HUES64 (cell line): ENCODE data around the gene RFX6.

ENCODE experiments used
- H3K27ac ChIP-seq: 2 replicates; pipeline ENCODE4 v1.7.0; 2013; ENCODE audit warnings: low read depth, low read length, inconsistent platforms
- H3K27me3 ChIP-seq: 2 replicates; pipeline ENCODE4 v1.6.1; 2013; ENCODE audit warnings: mild to moderate bottlenecking, low read length; ENCODE audit not compliant: insufficient read depth
- H3K36me3 ChIP-seq: 2 replicates; pipeline ENCODE4 v1.6.1; 2013; ENCODE audit warnings: mild to moderate bottlenecking, low read length; ENCODE audit not compliant: insufficient read depth
- H3K4me1 ChIP-seq: 2 replicates; pipeline ENCODE4 v1.6.1; 2013; ENCODE audit warnings: mild to moderate bottlenecking, low read length, moderate library complexity; ENCODE audit not compliant: insufficient read depth
- H3K4me3 ChIP-seq: 2 replicates; pipeline ENCODE4 v1.5.1; 2013; ENCODE audit warnings: mild to moderate bottlenecking, low read length, moderate library complexity
- H3K9ac ChIP-seq: 2 replicates; pipeline ENCODE4 v1.6.1; 2013; ENCODE audit warnings: mild to moderate bottlenecking, low read depth, low read length
- H3K9me3 ChIP-seq: 2 replicates; pipeline ENCODE4 v1.6.1; 2013; ENCODE audit warnings: low read depth, low read length; ENCODE audit not compliant: insufficient read depth
- WGBS: fragments of 150-250, 120-280 bp; methylation state at CpG from one replicate; pipeline ENCODE4 v1.1.7; 2013; ENCODE audit warnings: missing lambda C conversion rate; 5-methylcytosine and 5-hydroxymethylcytosine counted together

Gene RFX6

GRCh38 chr6:116895935-116896334 lies 18.9 kb downstream of the RFX6 start:
- Histone ChIP-seq H3K4me3 (no peak overlapping the region), H3K9ac (no peak overlapping the region), H3K27ac (no peak overlapping the region), H3K36me3 (no peaks in the 10 kb centered on the region), H3K4me1 (no peaks in the 10 kb centered on the region), H3K9me3 (no peaks in the 10 kb centered on the region), H3K27me3 (no peaks in the 10 kb centered on the region)
- 100% methylated on average over 2 of the region's 2 CpGs for WGBS

GRCh38 chr6:116902634-116903033 lies 25.6 kb downstream of the RFX6 start:
- Histone ChIP-seq H3K9me3 (no peaks in the 10 kb centered on the region), H3K36me3 (no peaks in the 10 kb centered on the region), H3K27me3 (no peaks in the 10 kb centered on the region), H3K4me3 (no peak overlapping the region), H3K4me1 (no peaks in the 10 kb centered on the region), H3K9ac (no peak overlapping the region), H3K27ac (no peak overlapping the region)
- 90% methylated on average over 3 of the region's 3 CpGs for WGBS

GRCh38 chr6:116922853-116923548 lies 46.0 kb downstream of the RFX6 start:
- Histone ChIP-seq H3K27me3 (no peaks in the 10 kb centered on the region), H3K9me3 (no peaks in the 10 kb centered on the region), H3K4me3 (no peak overlapping the region), H3K9ac (no peak overlapping the region), H3K27ac (no peak overlapping the region), H3K36me3 (no peaks in the 10 kb centered on the region), H3K4me1 (no peaks in the 10 kb centered on the region)
- 100% methylated on average over 3 of the region's 4 CpGs for WGBS

- Histone ChIP-seq H3K27me3 (no peaks in the 10 kb centered on the region), H3K9ac (no peak overlapping the region), H3K4me3 (no peak overlapping the region), H3K9me3 (no peaks in the 10 kb centered on the region), H3K36me3 (no peaks in the 10 kb centered on the region), H3K4me1 (no peaks in the 10 kb centered on the region), H3K27ac (no peak overlapping the region)
- WGBS, result 89% methylated on average over 2 of the region's 2 CpGs
Observed at GRCh38 chr6:116924245-116924644, 47.2 kb downstream of the RFX6 start.

- Histone ChIP-seq H3K9ac (no peak overlapping the region), H3K27me3 (no peaks in the 10 kb centered on the region), H3K9me3 (no peaks in the 10 kb centered on the region), H3K4me1 (no peaks in the 10 kb centered on the region), H3K36me3 (no peaks in the 10 kb centered on the region), H3K27ac (no peak overlapping the region), H3K4me3 (no peak overlapping the region)
- 93% methylated on average over 10 of the region's 10 CpGs for WGBS
Observed at GRCh38 chr6:116925088-116925794, 48.2 kb downstream of the RFX6 start.

- H3K36me3 ChIP-seq, result no peaks in the 10 kb centered on the region
- H3K27ac ChIP-seq, result no peak overlapping the region
- H3K4me3 ChIP-seq, result no peak overlapping the region
- 64% methylated on average over 6 of the region's 6 CpGs for WGBS
- no peaks in the 10 kb centered on the region for H3K27me3 ChIP-seq
- no peak overlapping the region for H3K9ac ChIP-seq
- no peaks in the 10 kb centered on the region for H3K4me1 ChIP-seq
- H3K9me3 ChIP-seq, result no peaks in the 10 kb centered on the region
Observed at GRCh38 chr6:116928677-116929076, 51.6 kb downstream of the RFX6 start.

- H3K27ac ChIP-seq, result no peak overlapping the region
- H3K27me3 ChIP-seq, result no peaks in the 10 kb centered on the region
- no peak overlapping the region for H3K4me3 ChIP-seq
- H3K9me3 ChIP-seq, result no peaks in the 10 kb centered on the region
- H3K4me1 ChIP-seq, result no peaks in the 10 kb centered on the region; the same call in 1 of the 2 replicates
- no peaks in the 10 kb centered on the region for H3K36me3 ChIP-seq
- no peak overlapping the region for H3K9ac ChIP-seq
- WGBS, result 90% methylated on average over 1 of the region's 1 CpG
Observed at GRCh38 chr6:116929825-116930224, 52.8 kb downstream of the RFX6 start.

GRCh38 chr6:116931456-116931855 lies 54.4 kb downstream of the RFX6 start:
- no peaks in the 10 kb centered on the region for H3K36me3 ChIP-seq
- no peak overlapping the region for H3K9ac ChIP-seq
- no peaks in the 10 kb centered on the region for H3K9me3 ChIP-seq
- H3K4me3 ChIP-seq, result no peak overlapping the region
- no peaks in the 10 kb centered on the region; the same call in 1 of the 2 replicates for H3K4me1 ChIP-seq
- no peaks in the 10 kb centered on the region for H3K27me3 ChIP-seq
- H3K27ac ChIP-seq, result no peak overlapping the region

GRCh38 chr6:116932496-116932895 lies 55.5 kb downstream of the RFX6 start:
- no CpG with 5 or more reads among the region's 1 CpG for WGBS
- Histone ChIP-seq H3K27ac (no peak overlapping the region), H3K9ac (no peak overlapping the region), H3K9me3 (no peaks in the 10 kb centered on the region), H3K27me3 (no peaks in the 10 kb centered on the region), H3K4me1 (no peaks in the 10 kb centered on the region; the same call in 1 of the 2 replicates), H3K4me3 (no peak overlapping the region), H3K36me3 (no peaks in the 10 kb centered on the region)

GRCh38 chr6:116933485-116933884 lies 56.4 kb downstream of the RFX6 start:
- no peak overlapping the region for H3K4me3 ChIP-seq
- H3K9me3 ChIP-seq, result no peaks in the 10 kb centered on the region
- 73% methylated on average over 2 of the region's 2 CpGs for WGBS
- no peaks in the 10 kb centered on the region for H3K36me3 ChIP-seq
- no peaks in the 10 kb centered on the region; the same call in 1 of the 2 replicates for H3K4me1 ChIP-seq
- no peaks in the 10 kb centered on the region for H3K27me3 ChIP-seq
- no peak overlapping the region for H3K27ac ChIP-seq
- H3K9ac ChIP-seq, result no peak overlapping the region

- Histone ChIP-seq H3K9ac (no peak overlapping the region), H3K36me3 (no peaks in the 10 kb centered on the region), H3K27ac (no peak overlapping the region), H3K4me3 (no peak overlapping the region), H3K4me1 (no peaks in the 10 kb centered on the region; the same call in 1 of the 2 replicates), H3K27me3 (no peaks in the 10 kb centered on the region), H3K9me3 (no peaks in the 10 kb centered on the region)
- 81% methylated on average over 7 of the region's 8 CpGs for WGBS
Observed at GRCh38 chr6:116938305-116938704, 61.3 kb downstream of the RFX6 start.
